ENCODE measurements around the gene ITM2B. TPM values are rescaled to one million over a fixed set of nuclear protein-coding genes. Genes with fewer than 3 reads are reported as not detected.

The ITM2B gene
- total and polyA plus RNA-seq, 2 experiments from 2014 or later: 139 to 318 TPM

GRCh38 chr13:48260970-48261369, 28.0 kb downstream of the ITM2B start:
- no peaks in the 10 kb centered on the region for H3K79me2 ChIP-seq (replicated peaks; ENCODE audit: insufficient read depth)
- no peak overlapping the region for H3K4me3 ChIP-seq
- H3K27me3 Mint-ChIP-seq (ENCODE audit: insufficient read depth, low read depth, poor library complexity): peaks cover 4% of the 10 kb centered on the region
- no peaks in the 10 kb centered on the region; the same call in 2 of the 3 replicates for H3K9me3 Mint-ChIP-seq
- no peaks in the 10 kb centered on the region for H4K20me1 ChIP-seq (replicated peaks; ENCODE audit: insufficient read depth)
- no peak overlapping the region for H3K4me3 Mint-ChIP-seq
- H3K27me3 ChIP-seq (ENCODE audit: insufficient read depth): no peaks in the 10 kb centered on the region
- H3K4me2 ChIP-seq: no peak overlapping the region
- no peaks in the 10 kb centered on the region for H3K9me2 ChIP-seq (ENCODE audit: insufficient read depth)
- peaks cover 27% of the 10 kb centered on the region; the same call in 1 of the 2 replicates for H3K36me3 ChIP-seq (ENCODE audit: insufficient read depth)
- no peak overlapping the region for H3K27ac Mint-ChIP-seq
- peaks cover 1% of the 10 kb centered on the region; the same call in 1 of the 2 replicates for H3K4me1 ChIP-seq (ENCODE audit: insufficient read depth)
- peaks cover 53% of the 10 kb centered on the region for H3K36me3 Mint-ChIP-seq (ENCODE audit: low read depth)
- DNase-seq (ENCODE audit: low spot score) (no peak), ATAC-seq (no peak)
- no peak overlapping the region for H3K27ac ChIP-seq (ENCODE audit: low read depth)
- no peak overlapping the region for H2AFZ ChIP-seq
- peaks cover 16% of the 10 kb centered on the region for H3K4me1 Mint-ChIP-seq
- no peaks in the 10 kb centered on the region for H3F3A ChIP-seq (replicated peaks; ENCODE audit: low read depth)
- no peak for TF ChIP-seq EZH2 (IDR thresholded peaks at IDR 0.05; ENCODE audit: low read depth, unreplicated experiment)
- no peak for TF ChIP-seq EZH2phosphoT487 (IDR thresholded peaks at IDR 0.05; ENCODE audit: unreplicated experiment)
- no peak for TF ChIP-seq CREB1 (CRISPR knock-in tag; IDR thresholded peaks at IDR 0.05; ENCODE audit: low read depth)
- TF ChIP-seq JUNB (IDR thresholded peaks at IDR 0.05; ENCODE audit: unreplicated experiment): no peak
- TF ChIP-seq ETS1 (IDR thresholded peaks at IDR 0.05): no peak
- TF ChIP-seq, protein P1, sequence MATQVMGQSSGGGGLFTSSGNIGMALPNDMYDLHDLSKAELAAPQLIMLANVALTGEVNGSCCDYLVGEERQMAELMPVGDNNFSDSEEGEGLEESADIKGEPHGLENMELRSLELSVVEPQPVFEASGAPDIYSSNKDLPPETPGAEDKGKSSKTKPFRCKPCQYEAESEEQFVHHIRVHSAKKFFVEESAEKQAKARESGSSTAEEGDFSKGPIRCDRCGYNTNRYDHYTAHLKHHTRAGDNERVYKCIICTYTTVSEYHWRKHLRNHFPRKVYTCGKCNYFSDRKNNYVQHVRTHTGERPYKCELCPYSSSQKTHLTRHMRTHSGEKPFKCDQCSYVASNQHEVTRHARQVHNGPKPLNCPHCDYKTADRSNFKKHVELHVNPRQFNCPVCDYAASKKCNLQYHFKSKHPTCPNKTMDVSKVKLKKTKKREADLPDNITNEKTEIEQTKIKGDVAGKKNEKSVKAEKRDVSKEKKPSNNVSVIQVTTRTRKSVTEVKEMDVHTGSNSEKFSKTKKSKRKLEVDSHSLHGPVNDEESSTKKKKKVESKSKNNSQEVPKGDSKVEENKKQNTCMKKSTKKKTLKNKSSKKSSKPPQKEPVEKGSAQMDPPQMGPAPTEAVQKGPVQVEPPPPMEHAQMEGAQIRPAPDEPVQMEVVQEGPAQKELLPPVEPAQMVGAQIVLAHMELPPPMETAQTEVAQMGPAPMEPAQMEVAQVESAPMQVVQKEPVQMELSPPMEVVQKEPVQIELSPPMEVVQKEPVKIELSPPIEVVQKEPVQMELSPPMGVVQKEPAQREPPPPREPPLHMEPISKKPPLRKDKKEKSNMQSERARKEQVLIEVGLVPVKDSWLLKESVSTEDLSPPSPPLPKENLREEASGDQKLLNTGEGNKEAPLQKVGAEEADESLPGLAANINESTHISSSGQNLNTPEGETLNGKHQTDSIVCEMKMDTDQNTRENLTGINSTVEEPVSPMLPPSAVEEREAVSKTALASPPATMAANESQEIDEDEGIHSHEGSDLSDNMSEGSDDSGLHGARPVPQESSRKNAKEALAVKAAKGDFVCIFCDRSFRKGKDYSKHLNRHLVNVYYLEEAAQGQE (IDR thresholded peaks at IDR 0.05; ENCODE audit: unreplicated experiment): no peak

- Mint-ChIP-seq H3K27ac (no peak overlapping the region), H3K27me3 (ENCODE audit: insufficient read depth, low read depth, poor library complexity) (peaks cover 4% of the 10 kb centered on the region), H3K36me3 (ENCODE audit: low read depth) (peaks cover 40% of the 10 kb centered on the region), H3K9me3 (no peaks in the 10 kb centered on the region), H3K4me1 (peaks cover 27% of the 10 kb centered on the region), H3K4me3 (no peak overlapping the region)
- H3K27me3 ChIP-seq (ENCODE audit: insufficient read depth): no peaks in the 10 kb centered on the region
- H3K4me2 ChIP-seq: no peak overlapping the region
- H3K4me3 ChIP-seq: no peak overlapping the region
- no peak overlapping the region for H2AFZ ChIP-seq
- ATAC-seq: no peak
- peaks cover 11% of the 10 kb centered on the region; the same call in 1 of the 2 replicates for H3K36me3 ChIP-seq (ENCODE audit: insufficient read depth)
- no peaks in the 10 kb centered on the region for H3K79me2 ChIP-seq (replicated peaks; ENCODE audit: insufficient read depth)
- no peak overlapping the region for H3K27ac ChIP-seq (ENCODE audit: low read depth)
- no peak for DNase-seq (ENCODE audit: low spot score)
- H3K4me1 ChIP-seq (ENCODE audit: insufficient read depth): peaks cover 6% of the 10 kb centered on the region; the same call in 1 of the 2 replicates
- no peaks in the 10 kb centered on the region for H4K20me1 ChIP-seq (replicated peaks; ENCODE audit: insufficient read depth)
- H3F3A ChIP-seq (replicated peaks; ENCODE audit: low read depth): no peaks in the 10 kb centered on the region
- TF ChIP-seq EZH2 (IDR thresholded peaks at IDR 0.05; ENCODE audit: low read depth, unreplicated experiment): no peak
- TF ChIP-seq ZNF114 (CRISPR knock-in tag; IDR thresholded peaks at IDR 0.05): no peak
- no peak for TF ChIP-seq EZH2phosphoT487 (IDR thresholded peaks at IDR 0.05; ENCODE audit: unreplicated experiment)
- H3K9me2 ChIP-seq (ENCODE audit: insufficient read depth): no peaks in the 10 kb centered on the region
Measured at GRCh38 chr13:48263196-48263595, 30.2 kb downstream of the ITM2B start.

All from GM23338 (cell line).